K562 (cell line): ENCODE data around the gene NABP1. TPM values are rescaled to one million over a fixed set of nuclear protein-coding genes. Genes with fewer than 3 reads are reported as not detected.

Source experiments
- ATAC-seq: fragments of 200-7000 bp; cut with Tn5 transposase; 3 replicates; pipeline ENCODE4 v1.9.1; 2020; ENCODE audit warnings: moderate library complexity
- BruUV-seq: library from RNA; stranded (reverse); fragments of 400-500 nt; replicated peaks from 2 replicates; lab custom pipeline; 2021; lab: Mats Ljungman, UMichigan
- CTCF ChIA-PET: fragments of 300-600 bp; formaldehyde crosslinking; extraction: SDS; loops from one replicate; lab custom pipeline; 2021; ENCODE audit warnings: low intra/inter-chr PET ratio; lab: Yijun Ruan, JAX
- POLR2A ChIA-PET: fragments of 300-600, 350-650 bp; sonication (Branson Sonifier 250); formaldehyde crosslinking; extraction: SDS; loops from one replicate; lab custom pipeline; 2021; ENCODE audit warnings: antibody characterized with exemption, inconsistent platforms; lab: Yijun Ruan, JAX
- DNase-seq, 4 experiments: peaks; one replicate each; pipeline versions ENCODE4 v3.0.0 to v3.0.0-alpha.2; 2011 to 2018; ENCODE audit warnings: low spot score in 3 of 4, mixed read lengths in 3 of 4; ENCODE audit errors: extremely low read depth in 1 of 4
- FAIRE-seq: peaks from 2 replicates; lab custom pipeline; 2011; peaks lifted over from hg19 to GRCh38; lab: Jason Lieb, UNC
- H2AFZ ChIP-seq: 2 replicates; pipeline ENCODE4 v1.6.0; 2011; ENCODE audit warnings: low read depth, low read length, control low read depth, inconsistent platforms
- H3K27ac ChIP-seq: fragments of 200-600 bp; 3 replicates; pipeline ENCODE4 v1.8.0; 2011; ENCODE audit warnings: low read depth, mild to moderate bottlenecking, control low read depth, inconsistent platforms, low read length, moderate library complexity, mixed read lengths; ENCODE audit errors: extremely low read depth
- H3K27me3 ChIP-seq, 2 experiments: fragments of 300-600 bp in 1 of 2; 2 replicates in 1 of 2; 3 replicates in 1 of 2; pipeline versions ENCODE4 v1.6.0 to v1.8.0; 2011; ENCODE audit warnings: inconsistent platforms in 2 of 2, low read length in 2 of 2, mild to moderate bottlenecking in 1 of 2, mixed read lengths in 1 of 2, moderate library complexity in 1 of 2; ENCODE audit not compliant: control insufficient read depth in 2 of 2, insufficient read depth in 2 of 2
- H3K36me3 ChIP-seq: fragments of 300-600 bp; 3 replicates; pipeline ENCODE4 v1.8.0; 2011; ENCODE audit warnings: mild to moderate bottlenecking, low read length, inconsistent platforms; ENCODE audit not compliant: control insufficient read depth, insufficient read depth
- H3K4me1 ChIP-seq, 2 experiments: fragments of 200-600 bp in 1 of 2; replicated peaks in 1 of 2; 2 replicates in 1 of 2; 3 replicates in 1 of 2; pipeline versions ENCODE4 v1.5.1 to v1.8.0; 2011; ENCODE audit warnings: inconsistent platforms in 2 of 2, low read length in 2 of 2, mild to moderate bottlenecking in 1 of 2, mixed read lengths in 1 of 2, moderate library complexity in 1 of 2; ENCODE audit not compliant: control insufficient read depth in 2 of 2, insufficient read depth in 2 of 2
- H3K4me2 ChIP-seq: 2 replicates; pipeline ENCODE4 v1.6.1; 2011; ENCODE audit warnings: low read length, control low read depth, inconsistent platforms, mixed read lengths; ENCODE audit not compliant: insufficient read depth
- H3K4me3 ChIP-seq: fragments of 200-600 bp; sonication (generic), shearing (Covaris generic); 2 replicates; pipeline ENCODE4 v1.5.1; 2016; ENCODE audit warnings: control low read depth, inconsistent platforms
- H3K79me2 ChIP-seq: fragments of 200-600 bp; 3 replicates; pipeline ENCODE4 v1.8.0; 2011; ENCODE audit warnings: low read length, inconsistent platforms; ENCODE audit not compliant: control insufficient read depth, insufficient read depth
- H3K9ac ChIP-seq, 2 experiments: 2 replicates each; pipeline versions ENCODE4 v1.6.0 to v1.6.1; 2011; ENCODE audit warnings: low read depth in 2 of 2, low read length in 2 of 2, control low read depth in 1 of 2, inconsistent platforms in 1 of 2, mild to moderate bottlenecking in 1 of 2, mixed read lengths in 1 of 2; ENCODE audit not compliant: insufficient read depth in 1 of 2
- H3K9me1 ChIP-seq: one replicate; pipeline ENCODE4 v1.6.0; 2011; ENCODE audit warnings: inconsistent platforms, mild to moderate bottlenecking, low read length, moderate library complexity; ENCODE audit not compliant: control insufficient read depth, insufficient read depth
- H3K9me3 ChIP-seq: replicated peaks from 2 replicates; pipeline ENCODE4 v1.5.1; 2011; ENCODE audit warnings: low read depth, low read length, inconsistent platforms; ENCODE audit not compliant: control insufficient read depth, insufficient read depth
- H4K20me1 ChIP-seq: replicated peaks from 2 replicates; pipeline ENCODE4 v1.6.1; 2011; ENCODE audit warnings: low read length, inconsistent platforms, mixed read lengths; ENCODE audit not compliant: control insufficient read depth, insufficient read depth
- ARNT ChIP-seq, 2 experiments: fragments of 450-650 bp; IDR thresholded peaks; 2 replicates each; pipeline ENCODE4 v1.6.1; 2016; ENCODE audit warnings: mild to moderate bottlenecking in 1 of 2
- CLOCK ChIP-seq: fragments of 250-450 bp; sonication (Bioruptor Pico); IDR thresholded peaks from 2 replicates; pipeline ENCODE4 v1.4.0; 2020; ENCODE audit warnings: mild to moderate bottlenecking, moderate library complexity, borderline replicate concordance
- ELF1 ChIP-seq: fragments of 200-800 bp; sonication (Bioruptor generic); IDR thresholded peaks from 2 replicates; pipeline ENCODE4 v1.6.1; 2016; ENCODE audit warnings: missing genetic modification characterization, missing compliant biosample characterization
- ETV5 ChIP-seq: sonication (generic); formaldehyde crosslinking; IDR thresholded peaks from 2 replicates; pipeline ENCODE4 v1.4.0; 2020; ENCODE audit warnings: low read depth, mild to moderate bottlenecking, missing genetic modification reagents
- GATAD2B ChIP-seq: fragments of 450-650 bp; IDR thresholded peaks from 2 replicates; pipeline ENCODE4 v1.6.1; 2017; ENCODE audit warnings: mild to moderate bottlenecking, borderline replicate concordance
- MTA2 ChIP-seq: fragments of 450-650 bp; IDR thresholded peaks from 2 replicates; pipeline ENCODE4 v1.6.1; 2016; ENCODE audit warnings: low read depth
- PRMT5 ChIP-seq: sonication (generic); formaldehyde crosslinking; IDR thresholded peaks from 2 replicates; pipeline ENCODE4 v1.5.0; 2020; ENCODE audit warnings: missing genetic modification reagents
- RNF2 ChIP-seq: sonication (generic); IDR thresholded peaks from 2 replicates; pipeline ENCODE4 v1.6.1; 2016
- XRCC5 ChIP-seq: fragments of 200-400 bp; formaldehyde crosslinking; IDR thresholded peaks from 2 replicates; pipeline ENCODE4 v1.6.1; 2017; ENCODE audit warnings: low read depth, mild to moderate bottlenecking, low read length
- ZBTB33 ChIP-seq: sonication (generic); formaldehyde crosslinking; IDR thresholded peaks from 2 replicates; pipeline ENCODE4 v1.8.1; 2023; ENCODE audit warnings: mild to moderate bottlenecking, missing genetic modification reagents
- ZNF324 ChIP-seq: fragments of 250-450 bp; sonication (Bioruptor Pico); IDR thresholded peaks from 2 replicates; pipeline ENCODE4 v1.4.0; 2020; ENCODE audit warnings: mild to moderate bottlenecking
- WGBS: fragments of 100-300 bp; shearing (Covaris generic); methylation state at CpG from one replicate; pipeline ENCODE4 v1.1.6; 2016; ENCODE audit warnings: low coverage, mixed read lengths; ENCODE audit not compliant: insufficient coverage; ENCODE audit errors: missing lambda C conversion rate; 5-methylcytosine and 5-hydroxymethylcytosine counted together
- in situ Hi-C: fragments of 300-500 bp; cut with MboI; formaldehyde crosslinking; loops from 4 replicates; pipeline ENCODE4 v1.15.0; 2018; ENCODE audit warnings: inconsistent platforms, mixed read lengths
- intact Hi-C: fragments of 100-400 bp; cut with micrococcal nuclease; formaldehyde crosslinking; loops from 2 replicates; pipeline ENCODE4 v1.14.2; 2022
- polyA plus RNA-seq, 8 experiments: library from polyadenylated mRNA; depleted of rRNA in 4 of 8; stranded (reverse) in 5 of 8; unstranded in 3 of 8; fragments of >200 nt; fragmentation: Nextera tagmentation in 2 of 8; fragmentation: Illumina TruSeq in 1 of 8; extraction: Ambion mirVana in 2 of 8; extraction: Trizol in 1 of 8; gene quantifications; 2 replicates each; pipeline versions ENCODE4 v1.2.1 to v1.2.3, GENCODE V29; 2011 to 2014; ENCODE audit warnings: inconsistent platforms in 1 of 8, missing spikeins in 1 of 8
- total RNA-seq, 7 experiments: library from RNA; depleted of rRNA in 6 of 7; stranded (reverse); fragments of >200 nt in 6 of 7; fragmentation: Illumina TruSeq in 2 of 7; extraction: Trizol in 2 of 7; gene quantifications; 2 replicates each; pipeline versions ENCODE4 v1.2.1 to v1.2.3, GENCODE V29; 2011 to 2021; ENCODE audit warnings: low replicate concordance in 1 of 7

The NABP1 gene
- total and polyA plus RNA-seq, 9 of the 15 experiments (the other 6 are each of a cell fraction or from before 2014, with no cell fraction given): 12.8 to 44.0 (median 20.2) TPM

GRCh38 chr2:191666226-191666625 lies 11.7 kb upstream of the NABP1 start:
- no peaks in the 10 kb centered on the region for H3K36me3 ChIP-seq
- in situ Hi-C loops: no loop called here
- no peak for ATAC-seq
- TF ChIP-seq ELF1 (tag) (no peak), RNF2 (no peak), MTA2 (no peak), CLOCK (CRISPR knock-in tag) (no peak), XRCC5 (no peak), ZBTB33 (CRISPR knock-in tag) (no peak), ZNF324 (CRISPR knock-in tag) (no peak), ETV5 (no peak), ARNT (IDR thresholded peaks at IDR 0.05) (no peak), PRMT5 (CRISPR knock-in tag) (no peak), GATAD2B (no peak)
- TF ChIP-seq, all 486 proteins: peak for 0
- 50% methylated on average over 4 of the region's 4 CpGs for WGBS
- POLR2A ChIA-PET: interaction anchor here (1.2 to 2.9 kb wide), 2 partner anchors 10 to 11 kb away, joined by 4 to 18 read pairs; partner anchors contain the start of gene NABP1
- Histone ChIP-seq H3K9ac (no peak overlapping the region), H3K4me1 (peaks cover 0 to 15% of the 10 kb centered on the region in 2 experiments; a peak in 2 of 5 replicates), H4K20me1 (no peaks in the 10 kb centered on the region), H3K79me2 (no peaks in the 10 kb centered on the region), H3K4me3 (no peak overlapping the region), H3K4me2 (no peak overlapping the region), H3K9me1 (no peaks in the 10 kb centered on the region), H3K9me3 (no peaks in the 10 kb centered on the region), H3K27ac (no peak overlapping the region), H3K27me3 (no peaks in the 10 kb centered on the region), H2AFZ (peak overlapping the region; percentile 82)
- CTCF ChIA-PET: no interaction called here
- FAIRE-seq: peak; percentile 19
- no TSS peak for BruUV-seq
- intact Hi-C loops: no loop called here
- no peak for DNase-seq
